GM12878 (cell line): ENCODE results near the gene GSK3A.

Source experiments
- BHLHE40 ChIP-seq, 2 experiments: fragments of 450-650 bp in 1 of 2; IDR thresholded peaks; 2 replicates each; pipeline ENCODE4 v1.6.1; 2011 to 2017; ENCODE audit warnings: low read depth in 2 of 2, borderline replicate concordance in 1 of 2, improper control_type of control experiment in 1 of 2, low read length in 1 of 2, mild to moderate bottlenecking in 1 of 2
- CTCF ChIP-seq, 3 experiments: IDR thresholded peaks in 2 of 3; conservative IDR thresholded peaks in 1 of 3; 2 replicates each; pipeline ENCODE4 v1.5.1; 2011; ENCODE audit warnings: low read depth in 3 of 3, low read length in 3 of 3, mild to moderate bottlenecking in 3 of 3, control low read depth in 2 of 3, moderate library complexity in 2 of 3, inconsistent platforms in 1 of 3, mixed read lengths in 1 of 3; ENCODE audit not compliant: control insufficient read depth in 2 of 3, insufficient read depth in 1 of 3; ENCODE audit errors: extremely low read depth in 1 of 3
- EP300 ChIP-seq, 2 experiments: fragments of 150-350 bp in 1 of 2; IDR thresholded peaks; 2 replicates each; pipeline ENCODE4 v1.6.1; 2011 to 2012; ENCODE audit warnings: low read depth in 2 of 2, low read length in 2 of 2, borderline replicate concordance in 1 of 2, improper control_type of control experiment in 1 of 2, inconsistent platforms in 1 of 2; ENCODE audit not compliant: control insufficient read depth in 1 of 2
- EZH2 ChIP-seq: IDR thresholded peaks from 2 replicates; pipeline ENCODE4 v1.6.1; 2012; ENCODE audit warnings: low read depth, mild to moderate bottlenecking, control low read depth, inconsistent platforms, low read length, borderline replicate concordance; ENCODE audit not compliant: control insufficient read depth
- FOXK2 ChIP-seq: fragments of 450-650 bp; IDR thresholded peaks from 2 replicates; pipeline ENCODE4 v1.6.1; 2017; ENCODE audit warnings: mild to moderate bottlenecking, moderate library complexity
- KDM1A ChIP-seq: fragments of 200-600 bp; sonication (generic); IDR thresholded peaks from 2 replicates; pipeline ENCODE4 v1.6.1; 2016; ENCODE audit warnings: borderline replicate concordance
- POLR2A ChIP-seq: IDR thresholded peaks from 2 replicates; pipeline ENCODE4 v1.6.1; 2011; ENCODE audit warnings: low read depth, mild to moderate bottlenecking, low read length
- RAD21 ChIP-seq: IDR thresholded peaks from 2 replicates; pipeline ENCODE4 v1.6.1; 2011; ENCODE audit warnings: mild to moderate bottlenecking, low read depth, low read length, moderate library complexity; ENCODE audit not compliant: insufficient read depth
- TAF1 ChIP-seq: IDR thresholded peaks from 2 replicates; pipeline ENCODE4 v1.6.1; 2011; ENCODE audit warnings: mild to moderate bottlenecking, low read depth, low read length, borderline replicate concordance
- USF2 ChIP-seq: IDR thresholded peaks from 2 replicates; pipeline ENCODE4 v1.6.1; 2011; ENCODE audit warnings: low read depth, low read length, improper control_type of control experiment, borderline replicate concordance
- ZNF274 ChIP-seq: IDR thresholded peaks from one replicate; pipeline ENCODE4 v1.8.0; 2011; ENCODE audit not compliant: insufficient read length, insufficient read depth
- TF ChIP-seq, protein P1 (sequence below): IDR thresholded peaks from 2 replicates; pipeline ENCODE4 v1.6.1; 2012; ENCODE audit warnings: low read depth, low read length, improper control_type of control experiment
- TF ChIP-seq, protein P2 (sequence below): fragments of 450-650 bp; IDR thresholded peaks from 2 replicates; pipeline ENCODE4 v1.6.1; 2017; ENCODE audit warnings: mild to moderate bottlenecking

GRCh38 chr19:42233106-42233505 is 9.3 kb downstream of the GSK3A start:
- TF ChIP-seq CTCF (IDR thresholded peaks at IDR 0.05 in 2 of 3, conservative IDR thresholded peaks at IDR 0.05 in 1 of 3; ENCODE audit: control insufficient read depth in 2 of 3, extremely low read depth in 1 of 3, insufficient read depth in 1 of 3, low read depth in 3 of 3, low read length in 3 of 3) (no peak), POLR2A (no peak; the same call in 1 of the 2 replicates), FOXK2 (no peak), TAF1 (no peak), BHLHE40 (IDR thresholded peaks at IDR 0.05; ENCODE audit: borderline replicate concordance in 1 of 2, low read depth in 2 of 2, low read length in 1 of 2) (no peak), EZH2 (no peak), ZNF274 (no peak), RAD21 (no peak), KDM1A (no peak), USF2 (no peak), EP300 (IDR thresholded peaks at IDR 0.05; ENCODE audit: borderline replicate concordance in 1 of 2, control insufficient read depth in 1 of 2, low read depth in 2 of 2, low read length in 2 of 2) (no peak)
- TF ChIP-seq, protein P1, sequence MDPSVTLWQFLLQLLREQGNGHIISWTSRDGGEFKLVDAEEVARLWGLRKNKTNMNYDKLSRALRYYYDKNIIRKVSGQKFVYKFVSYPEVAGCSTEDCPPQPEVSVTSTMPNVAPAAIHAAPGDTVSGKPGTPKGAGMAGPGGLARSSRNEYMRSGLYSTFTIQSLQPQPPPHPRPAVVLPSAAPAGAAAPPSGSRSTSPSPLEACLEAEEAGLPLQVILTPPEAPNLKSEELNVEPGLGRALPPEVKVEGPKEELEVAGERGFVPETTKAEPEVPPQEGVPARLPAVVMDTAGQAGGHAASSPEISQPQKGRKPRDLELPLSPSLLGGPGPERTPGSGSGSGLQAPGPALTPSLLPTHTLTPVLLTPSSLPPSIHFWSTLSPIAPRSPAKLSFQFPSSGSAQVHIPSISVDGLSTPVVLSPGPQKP: no peak
- TF ChIP-seq, protein P2, sequence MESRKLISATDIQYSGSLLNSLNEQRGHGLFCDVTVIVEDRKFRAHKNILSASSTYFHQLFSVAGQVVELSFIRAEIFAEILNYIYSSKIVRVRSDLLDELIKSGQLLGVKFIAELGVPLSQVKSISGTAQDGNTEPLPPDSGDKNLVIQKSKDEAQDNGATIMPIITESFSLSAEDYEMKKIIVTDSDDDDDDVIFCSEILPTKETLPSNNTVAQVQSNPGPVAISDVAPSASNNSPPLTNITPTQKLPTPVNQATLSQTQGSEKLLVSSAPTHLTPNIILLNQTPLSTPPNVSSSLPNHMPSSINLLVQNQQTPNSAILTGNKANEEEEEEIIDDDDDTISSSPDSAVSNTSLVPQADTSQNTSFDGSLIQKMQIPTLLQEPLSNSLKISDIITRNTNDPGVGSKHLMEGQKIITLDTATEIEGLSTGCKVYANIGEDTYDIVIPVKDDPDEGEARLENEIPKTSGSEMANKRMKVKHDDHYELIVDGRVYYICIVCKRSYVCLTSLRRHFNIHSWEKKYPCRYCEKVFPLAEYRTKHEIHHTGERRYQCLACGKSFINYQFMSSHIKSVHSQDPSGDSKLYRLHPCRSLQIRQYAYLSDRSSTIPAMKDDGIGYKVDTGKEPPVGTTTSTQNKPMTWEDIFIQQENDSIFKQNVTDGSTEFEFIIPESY: no peak
